Progenitor cell of endocrine pancreas (in vitro differentiated cells): ENCODE data around the gene TMEFF1. TPM values are rescaled to one million over a fixed set of nuclear protein-coding genes. Genes with fewer than 3 reads are reported as not detected.
"Not testable (repeated sequence)": the region's sequence is repeated elsewhere in the genome, so short reads cannot be mapped to it uniquely, and the experiment has no call there.

Experiments
- DNase-seq: peaks from one replicate; pipeline ENCODE4 v3.0.0; 2021; ENCODE audit warnings: low spot score; ENCODE audit not compliant: unreplicated experiment
- H3K27ac Mint-ChIP-seq: 2 replicates; pipeline ENCODE4 v1.8.0; 2021; ENCODE audit warnings: mild to moderate bottlenecking, moderate library complexity, mixed read lengths
- H3K27me3 Mint-ChIP-seq: 2 replicates; pipeline ENCODE4 v1.8.0; 2021; ENCODE audit warnings: mixed read lengths
- H3K36me3 Mint-ChIP-seq: 2 replicates; pipeline ENCODE4 v1.8.0; 2022; ENCODE audit warnings: mixed read lengths; ENCODE audit not compliant: insufficient read depth
- H3K4me1 Mint-ChIP-seq: 2 replicates; pipeline ENCODE4 v1.8.0; 2021; ENCODE audit warnings: low read depth, mixed read lengths
- H3K4me3 Mint-ChIP-seq: 2 replicates; pipeline ENCODE4 v1.8.0; 2021; ENCODE audit warnings: low read depth, mild to moderate bottlenecking, moderate library complexity, mixed read lengths
- H3K9me3 Mint-ChIP-seq: 2 replicates; pipeline ENCODE4 v1.8.0; 2021; ENCODE audit warnings: low read depth, mixed read lengths
- total RNA-seq: library from RNA; stranded (reverse); gene quantifications from 2 replicates; pipeline ENCODE4 v1.2.1, GENCODE V29; 2021
- TF ChIP-seq, protein P1 (sequence below): fragments of 200-600 bp; sonication (generic); IDR thresholded peaks from one replicate; pipeline ENCODE4 v1.5.0; 2021; ENCODE audit warnings: antibody characterized with exemption, mild to moderate bottlenecking; ENCODE audit not compliant: unreplicated experiment

TMEFF1 gene
- total RNA-seq, 1 donor from 2014 or later: 78.1 TPM

DNA sequence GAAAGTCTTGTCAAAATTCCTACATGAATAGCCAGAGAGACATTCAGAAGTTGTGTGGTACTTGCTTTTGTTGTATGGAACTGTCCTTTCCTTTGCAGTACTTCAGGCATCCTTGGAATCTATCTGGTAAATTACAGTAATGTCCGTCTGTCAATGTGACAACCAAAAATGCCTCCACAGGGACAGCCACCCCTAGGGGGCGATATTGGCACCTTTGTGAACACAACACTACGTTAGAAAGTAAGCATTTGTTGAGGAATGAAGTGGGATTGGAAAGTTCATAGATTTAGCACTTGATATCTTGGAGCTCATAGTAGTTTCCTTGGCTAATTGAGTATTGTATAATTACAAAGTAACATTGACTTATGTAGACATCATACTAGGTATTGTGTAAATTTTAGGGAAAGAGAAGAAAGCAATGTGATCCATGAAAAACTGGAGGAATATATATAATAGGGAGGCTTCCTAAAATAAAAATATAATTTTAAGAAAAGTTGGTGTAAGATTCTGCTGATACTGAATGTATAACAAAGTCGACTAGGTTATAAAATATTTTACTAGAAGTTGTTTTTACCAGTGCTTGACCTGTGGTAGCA, 32.7 kb downstream of the TMEFF1 start:
- Mint-ChIP-seq H3K4me1 (no peaks in the 10 kb centered on the region), H3K36me3 (peaks cover 34% of the 10 kb centered on the region), H3K27ac (no peak overlapping the region), H3K9me3 (no peaks in the 10 kb centered on the region), H3K4me3 (no peak overlapping the region), H3K27me3 (no peaks in the 10 kb centered on the region)
- TF ChIP-seq, protein P1, sequence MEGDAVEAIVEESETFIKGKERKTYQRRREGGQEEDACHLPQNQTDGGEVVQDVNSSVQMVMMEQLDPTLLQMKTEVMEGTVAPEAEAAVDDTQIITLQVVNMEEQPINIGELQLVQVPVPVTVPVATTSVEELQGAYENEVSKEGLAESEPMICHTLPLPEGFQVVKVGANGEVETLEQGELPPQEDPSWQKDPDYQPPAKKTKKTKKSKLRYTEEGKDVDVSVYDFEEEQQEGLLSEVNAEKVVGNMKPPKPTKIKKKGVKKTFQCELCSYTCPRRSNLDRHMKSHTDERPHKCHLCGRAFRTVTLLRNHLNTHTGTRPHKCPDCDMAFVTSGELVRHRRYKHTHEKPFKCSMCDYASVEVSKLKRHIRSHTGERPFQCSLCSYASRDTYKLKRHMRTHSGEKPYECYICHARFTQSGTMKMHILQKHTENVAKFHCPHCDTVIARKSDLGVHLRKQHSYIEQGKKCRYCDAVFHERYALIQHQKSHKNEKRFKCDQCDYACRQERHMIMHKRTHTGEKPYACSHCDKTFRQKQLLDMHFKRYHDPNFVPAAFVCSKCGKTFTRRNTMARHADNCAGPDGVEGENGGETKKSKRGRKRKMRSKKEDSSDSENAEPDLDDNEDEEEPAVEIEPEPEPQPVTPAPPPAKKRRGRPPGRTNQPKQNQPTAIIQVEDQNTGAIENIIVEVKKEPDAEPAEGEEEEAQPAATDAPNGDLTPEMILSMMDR: peak; percentile 59
- DNase-seq: peak; percentile 14

DNA sequence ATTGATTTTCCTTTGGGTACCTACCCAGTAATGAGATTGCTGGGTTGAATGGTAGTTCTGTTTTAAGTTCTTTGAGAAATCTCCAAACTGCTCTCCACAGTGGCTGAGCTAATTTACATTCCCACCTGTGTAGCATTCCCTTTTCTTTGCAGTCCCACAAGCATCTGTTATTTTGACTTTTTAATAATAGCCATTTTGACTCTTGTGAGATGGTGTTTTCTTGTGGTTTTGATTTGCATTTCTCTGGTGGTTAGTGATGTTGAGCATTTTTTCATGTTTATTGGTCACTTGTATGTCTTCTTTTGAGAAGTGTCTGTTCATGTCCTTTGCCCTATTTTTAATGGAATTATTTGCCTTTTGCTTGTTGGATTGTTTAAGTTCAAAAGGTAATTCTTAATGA, 34.4 kb downstream of the TMEFF1 start:
- H3K4me3 Mint-ChIP-seq, DNase-seq, H3K9me3 Mint-ChIP-seq, H3K27me3 Mint-ChIP-seq, H3K4me1 Mint-ChIP-seq: not testable (repeated sequence)
- H3K36me3 Mint-ChIP-seq: peaks cover 35% of the 10 kb centered on the region
- H3K27ac Mint-ChIP-seq: peak overlapping the region; percentile 9

DNA sequence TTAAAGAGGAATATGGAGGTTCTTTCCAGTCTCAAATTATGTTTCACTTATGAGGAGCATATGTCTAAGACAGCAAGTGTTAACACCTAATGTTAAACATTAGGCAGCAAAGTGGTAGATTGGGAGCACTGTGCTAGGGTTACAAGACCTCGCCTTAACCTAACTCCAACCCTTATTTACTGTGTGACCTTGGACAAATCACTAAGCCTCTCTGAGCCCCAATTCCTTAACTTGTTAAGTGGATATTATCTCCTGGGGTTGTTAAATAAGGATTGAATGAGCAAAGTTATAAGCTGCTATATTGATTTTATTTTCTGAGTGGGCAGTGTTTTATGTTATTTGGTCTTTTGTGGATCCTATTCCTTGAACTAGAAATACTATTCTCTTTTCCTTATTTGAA, 38.3 kb downstream of the TMEFF1 start:
- H3K4me3 Mint-ChIP-seq: no peak overlapping the region
- H3K36me3 Mint-ChIP-seq: peaks cover 30% of the 10 kb centered on the region
- TF ChIP-seq, protein P1: no peak
- peak overlapping the region; percentile 54 for H3K27ac Mint-ChIP-seq
- DNase-seq: no peak
- peaks cover 7% of the 10 kb centered on the region for H3K4me1 Mint-ChIP-seq
- H3K27me3 Mint-ChIP-seq: no peaks in the 10 kb centered on the region
- H3K9me3 Mint-ChIP-seq: no peaks in the 10 kb centered on the region

DNA sequence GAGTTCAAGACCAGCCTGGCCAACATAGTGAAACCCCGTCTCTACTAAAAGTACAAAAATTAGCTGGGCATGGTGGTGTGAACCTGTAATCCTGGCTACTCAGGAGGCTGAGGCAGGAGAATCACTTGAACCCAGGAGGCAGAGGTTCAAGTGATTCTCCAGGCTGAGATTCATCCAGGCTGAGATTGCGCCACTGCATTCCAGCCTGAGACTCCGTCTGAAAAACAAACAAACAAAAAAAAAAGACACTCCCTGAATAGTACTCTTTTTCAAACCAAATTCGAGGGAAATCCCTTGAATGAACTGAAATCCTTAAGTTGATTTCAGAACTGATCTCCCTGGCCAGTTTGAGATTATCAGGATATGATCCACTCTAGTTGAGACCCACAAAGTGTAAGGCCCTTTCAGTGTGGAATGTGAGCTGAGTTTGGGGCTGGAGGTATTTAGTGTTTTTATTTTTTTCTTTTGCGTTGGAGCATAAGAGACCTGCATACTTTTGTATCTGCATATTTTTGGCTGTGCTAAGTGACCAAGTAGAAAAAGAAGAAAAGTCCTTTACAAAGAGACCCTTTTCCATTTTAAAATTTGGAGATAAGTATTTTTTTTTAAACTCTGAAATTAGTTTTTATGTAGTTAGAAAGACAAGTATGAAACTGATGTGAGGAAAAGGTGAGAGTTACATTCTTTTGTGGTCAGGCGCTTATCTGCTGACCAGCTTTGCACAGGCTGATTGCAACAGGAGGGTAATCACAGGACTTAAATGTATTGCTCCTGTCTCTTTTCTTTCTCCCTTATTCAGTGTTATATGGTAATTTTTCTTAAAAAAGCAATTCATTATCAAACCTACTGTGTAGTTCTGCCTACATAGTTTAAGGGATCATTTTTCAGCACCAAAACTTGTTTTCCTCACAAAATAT, 42.9 kb downstream of the TMEFF1 start:
- Mint-ChIP-seq H3K4me1 (peaks cover 12% of the 10 kb centered on the region), H3K4me3 (no peak overlapping the region), H3K9me3 (no peaks in the 10 kb centered on the region), H3K36me3 (peaks cover 24% of the 10 kb centered on the region), H3K27me3 (no peaks in the 10 kb centered on the region), H3K27ac (peak overlapping the region; percentile 84)
- no peak for DNase-seq
- TF ChIP-seq, protein P1: no peak

DNA sequence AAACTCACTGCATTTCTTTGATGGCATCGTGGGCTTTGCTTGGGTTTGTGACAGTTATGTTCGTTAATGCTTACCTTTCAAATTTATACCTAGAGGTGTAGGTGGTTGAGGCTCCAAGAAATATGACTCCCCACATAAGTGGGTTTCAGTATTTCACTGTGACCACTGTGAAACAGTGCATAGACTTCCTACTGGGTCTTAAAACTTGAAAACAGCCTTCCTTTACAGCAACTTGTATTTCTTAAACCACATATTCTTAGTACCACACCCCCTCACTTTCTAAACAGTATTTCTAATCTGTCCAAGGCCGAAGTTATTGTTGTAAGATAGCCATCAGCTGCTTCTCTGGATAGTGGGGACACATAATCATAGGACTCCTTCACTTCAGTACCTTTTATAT, 48.3 kb downstream of the TMEFF1 start:
- no peak for DNase-seq
- Mint-ChIP-seq H3K36me3 (peaks cover 51% of the 10 kb centered on the region), H3K27me3 (no peaks in the 10 kb centered on the region)

More for the DNA sequence above, 48.3 kb downstream of the TMEFF1 start:
- H3K9me3 Mint-ChIP-seq: peaks cover 8% of the 10 kb centered on the region
- TF ChIP-seq, protein P1: no peak
- H3K4me3 Mint-ChIP-seq: no peak overlapping the region
- peak overlapping the region; percentile 10 for H3K27ac Mint-ChIP-seq
- peaks cover 4% of the 10 kb centered on the region for H3K4me1 Mint-ChIP-seq
